HCEC 1CT (cell line): ENCODE data around the gene TMTC4.

Experiments used
- DNase-seq: peaks from one replicate; pipeline ENCODE4 v3.0.0-alpha.2; 2017

Gene TMTC4

GRCh38 chr13:100665403-100665802 is 9.2 kb downstream of the TMTC4 start:
- DNase-seq = no peak

- no peak for DNase-seq
These were observed 10.3 kb downstream of the TMTC4 start for GRCh38 chr13:100664171-100664900.

- DNase-seq = no peak
These were observed 12.0 kb downstream of the TMTC4 start for GRCh38 chr13:100662468-100663211.

GRCh38 chr13:100660761-100661160 is 13.8 kb downstream of the TMTC4 start:
- DNase-seq = no peak

GRCh38 chr13:100659578-100659977 is 15.0 kb downstream of the TMTC4 start:
- DNase-seq = no peak

- DNase-seq = no peak
These were observed 16.2 kb downstream of the TMTC4 start for GRCh38 chr13:100658363-100658762.

GRCh38 chr13:100657881-100658315 is 16.7 kb downstream of the TMTC4 start:
- no peak for DNase-seq

- DNase-seq = no peak
These were observed 22.1 kb downstream of the TMTC4 start for GRCh38 chr13:100652510-100652909.

- no peak for DNase-seq
These were observed 24.3 kb downstream of the TMTC4 start for GRCh38 chr13:100650326-100650725.

- no peak for DNase-seq
These were observed 26.2 kb downstream of the TMTC4 start for GRCh38 chr13:100648354-100648753.

- DNase-seq = no peak
These were observed 27.7 kb downstream of the TMTC4 start for GRCh38 chr13:100646871-100647270.

GRCh38 chr13:100646030-100646673 is 28.4 kb downstream of the TMTC4 start:
- peak; percentile 31 for DNase-seq

GRCh38 chr13:100645382-100645781 is 29.2 kb downstream of the TMTC4 start:
- DNase-seq = no peak

- no peak for DNase-seq
These were observed 30.2 kb downstream of the TMTC4 start for GRCh38 chr13:100644371-100644770.

GRCh38 chr13:100637796-100638195 is 36.8 kb downstream of the TMTC4 start:
- no peak for DNase-seq

- no peak for DNase-seq
These were observed 37.2 kb downstream of the TMTC4 start for GRCh38 chr13:100637380-100637779.

GRCh38 chr13:100636441-100636840 is 38.2 kb downstream of the TMTC4 start:
- no peak for DNase-seq

GRCh38 chr13:100636004-100636403 is 38.6 kb downstream of the TMTC4 start:
- no peak for DNase-seq

- no peak for DNase-seq
These were observed 39.9 kb downstream of the TMTC4 start for GRCh38 chr13:100634696-100635095.

GRCh38 chr13:100633461-100633860 is 41.1 kb downstream of the TMTC4 start:
- peak; percentile 94 for DNase-seq

GRCh38 chr13:100630555-100630954 is 44.0 kb downstream of the TMTC4 start:
- no peak for DNase-seq

GRCh38 chr13:100627120-100627519 is 47.5 kb downstream of the TMTC4 start:
- DNase-seq = no peak

- DNase-seq = no peak
These were observed 49.1 kb downstream of the TMTC4 start for GRCh38 chr13:100625447-100625846.

GRCh38 chr13:100620792-100621191 is 53.8 kb downstream of the TMTC4 start:
- no peak for DNase-seq
